GM20431 (cell line): ENCODE data around the gene INPP1.

Experiments
- in situ Hi-C: fragments of 300-500 bp; cut with MseI, MboI; formaldehyde crosslinking; loops from one replicate; pipeline ENCODE4 v1.15.0; 2020; ENCODE audit warnings: low sequenced_read_pairs; ENCODE audit not compliant: unreplicated experiment

The INPP1 gene

GRCh38 chr2:190405070-190405469 lies 61.7 kb downstream of the INPP1 start:
- in situ Hi-C loops = no loop called here

GRCh38 chr2:190405995-190406394 lies 62.6 kb downstream of the INPP1 start:
- in situ Hi-C loops = no loop called here

- in situ Hi-C loops = no loop called here
These were observed 63.4 kb downstream of the INPP1 start for GRCh38 chr2:190406805-190407204.

- in situ Hi-C loops = no loop called here
These were observed 63.9 kb downstream of the INPP1 start for GRCh38 chr2:190407246-190407661.

GRCh38 chr2:190407662-190408537 lies 64.5 kb downstream of the INPP1 start, which contains the start of gene MFSD6:
Gene MFSD6, plus strand, starts transcription at chr2:190408355. Its CDS starts 27,675 bp downstream, at chr2:190436030.
- in situ Hi-C loops = no loop called here

GRCh38 chr2:190408538-190409271 lies 65.3 kb downstream of the INPP1 start:
- in situ Hi-C loops = no loop called here

GRCh38 chr2:190409616-190410015 lies 66.2 kb downstream of the INPP1 start:
- in situ Hi-C loops = no loop called here

- in situ Hi-C loops = no loop called here
These were observed 66.8 kb downstream of the INPP1 start for GRCh38 chr2:190410166-190410565.

GRCh38 chr2:190412966-190413365 lies 69.6 kb downstream of the INPP1 start:
- in situ Hi-C loops = no loop called here

- in situ Hi-C loops = no loop called here
These were observed 70.0 kb downstream of the INPP1 start for GRCh38 chr2:190413421-190413820.

GRCh38 chr2:190415251-190415650 lies 71.9 kb downstream of the INPP1 start:
- in situ Hi-C loops = no loop called here

GRCh38 chr2:190415794-190416775 lies 72.7 kb downstream of the INPP1 start:
- in situ Hi-C loops = no loop called here

- in situ Hi-C loops = no loop called here
These were observed 73.9 kb downstream of the INPP1 start for GRCh38 chr2:190417045-190417842.

GRCh38 chr2:190418727-190419126 lies 75.3 kb downstream of the INPP1 start:
- in situ Hi-C loops = no loop called here

GRCh38 chr2:190420801-190421200 lies 77.4 kb downstream of the INPP1 start:
- in situ Hi-C loops = no loop called here
